Measurements from ENCODE around the gene TRPV3.
"Not testable (repeated sequence)": the region's sequence is repeated elsewhere in the genome, so short reads cannot be mapped to it uniquely, and the experiment has no call there.

The TRPV3 gene

GRCh38 chr17:3573246-3574100, 15.9 kb upstream of the TRPV3 start:
- DNase-seq = no peak

GRCh38 chr17:3572231-3572630, 14.6 kb upstream of the TRPV3 start:
- no peak for DNase-seq

- DNase-seq = no peak
These were observed 13.7 kb upstream of the TRPV3 start for GRCh38 chr17:3571043-3571900.

- no peak for DNase-seq
These were observed 12.0 kb upstream of the TRPV3 start for GRCh38 chr17:3569534-3570137.

GRCh38 chr17:3566551-3566950, 8.9 kb upstream of the TRPV3 start:
- DNase-seq = no peak

GRCh38 chr17:3565143-3565542, 7.5 kb upstream of the TRPV3 start:
- DNase-seq = no peak

GRCh38 chr17:3564241-3564640, 6.6 kb upstream of the TRPV3 start:
- DNase-seq = not testable (repeated sequence)

GRCh38 chr17:3559270-3559645, 1.6 kb upstream of the TRPV3 start:
- DNase-seq = no peak

GRCh38 chr17:3558603-3559269, 1.1 kb upstream of the TRPV3 start:
- no peak for DNase-seq

GRCh38 chr17:3556916-3557767, 470 bp downstream of the TRPV3 start:
- no peak for DNase-seq

- no peak for DNase-seq
These were observed 1.2 kb downstream of the TRPV3 start for GRCh38 chr17:3556239-3556915.

GRCh38 chr17:3555189-3555796, 2.3 kb downstream of the TRPV3 start:
- DNase-seq = no peak

GRCh38 chr17:3554440-3554839, 3.2 kb downstream of the TRPV3 start:
- no peak for DNase-seq

- DNase-seq = no peak
These were observed 3.9 kb downstream of the TRPV3 start for GRCh38 chr17:3553419-3554401.

- no peak for DNase-seq
These were observed 4.7 kb downstream of the TRPV3 start for GRCh38 chr17:3552916-3553315.

GRCh38 chr17:3551189-3551588, 6.4 kb downstream of the TRPV3 start:
- DNase-seq = no peak

- no peak for DNase-seq
These were observed 7.9 kb downstream of the TRPV3 start for GRCh38 chr17:3549610-3550162.

- no peak for DNase-seq
These were observed 10.0 kb downstream of the TRPV3 start for GRCh38 chr17:3547628-3548027.

GRCh38 chr17:3546997-3547396, 10.6 kb downstream of the TRPV3 start:
- DNase-seq = no peak
